Fibroblast of pulmonary artery (primary cell): ENCODE results near the gene CEACAM6.
"Not testable (repeated sequence)": the region's sequence is repeated elsewhere in the genome, so short reads cannot be mapped to it uniquely, and the experiment has no call there.

Experiments used
- DNase-seq: peaks from one replicate; pipeline ENCODE4 v3.0.0-alpha.2; 2010; ENCODE audit warnings: low read depth
- H3K4me3 ChIP-seq: replicated peaks from 2 replicates; pipeline ENCODE4 v1.5.1; 2011; ENCODE audit warnings: low read depth, mild to moderate bottlenecking, control low read depth, low read length, moderate library complexity
- CTCF ChIP-seq: IDR thresholded peaks from 2 replicates; pipeline ENCODE4 v1.5.1; 2011; ENCODE audit warnings: mild to moderate bottlenecking, control low read depth, low read length, inconsistent platforms; ENCODE audit errors: missing control alignments

Gene CEACAM6

GRCh38 chr19:41746593-41747227 is 8.6 kb upstream of the CEACAM6 start:
- peak; percentile 60 for DNase-seq
- TF ChIP-seq CTCF = peak; percentile 61
- no peak overlapping the region for H3K4me3 ChIP-seq

- no peak for TF ChIP-seq CTCF
- no peak for DNase-seq
These were observed 7.3 kb upstream of the CEACAM6 start for GRCh38 chr19:41748012-41748411.

GRCh38 chr19:41750248-41751134 is 4.8 kb upstream of the CEACAM6 start:
- DNase-seq, H3K4me3 ChIP-seq: not testable (repeated sequence)

More at GRCh38 chr19:41748012-41748411, 7.3 kb upstream of the CEACAM6 start:
- no peak overlapping the region for H3K4me3 ChIP-seq

- DNase-seq = peak; percentile 22
- no peak overlapping the region for H3K4me3 ChIP-seq
- peak; percentile 57 for TF ChIP-seq CTCF
These were observed 2.2 kb upstream of the CEACAM6 start for GRCh38 chr19:41753159-41753558.

- H3K4me3 ChIP-seq = no peak overlapping the region
- TF ChIP-seq CTCF = peak; percentile 78
- peak; percentile 26 for DNase-seq
These were observed 1.3 kb upstream of the CEACAM6 start for GRCh38 chr19:41753936-41754529.

GRCh38 chr19:41758846-41759245 is 3.5 kb downstream of the CEACAM6 start:
- no peak for TF ChIP-seq CTCF

GRCh38 chr19:41767115-41767514 is 11.8 kb downstream of the CEACAM6 start:
- no peak overlapping the region for H3K4me3 ChIP-seq
- DNase-seq = no peak
- no peak for TF ChIP-seq CTCF

More at GRCh38 chr19:41758846-41759245, 3.5 kb downstream of the CEACAM6 start:
- no peak overlapping the region for H3K4me3 ChIP-seq
- no peak for DNase-seq

GRCh38 chr19:41768105-41768504 is 12.8 kb downstream of the CEACAM6 start:
- DNase-seq, H3K4me3 ChIP-seq: not testable (repeated sequence)
